NCI-H1092 treated with DMSO at 0.1 percent for 48 hours (cell line): ENCODE measurements around the gene PPP1R14B.
A peak's percentile ranks its signal among the peaks of the same experiment; 100 is the strongest.

Experiments
- DNase-seq: peaks from one replicate; lab custom pipeline; 2025; lab: John Stamatoyannopoulos, UW

Gene PPP1R14B

GRCh38 chr11:64281957-64282770 is 35.4 kb upstream of the PPP1R14B start:
- no peak for DNase-seq

- DNase-seq = no peak
Measured at GRCh38 chr11:64278576-64279190, 31.9 kb upstream of the PPP1R14B start.

- DNase-seq = no peak
Measured at GRCh38 chr11:64276653-64277431, 30.1 kb upstream of the PPP1R14B start.

GRCh38 chr11:64275841-64276240 is 29.1 kb upstream of the PPP1R14B start:
- no peak for DNase-seq

GRCh38 chr11:64275031-64275800 is 28.5 kb upstream of the PPP1R14B start:
- no peak for DNase-seq

- DNase-seq = peak; percentile 100
Measured at GRCh38 chr11:64269540-64270220, 22.9 kb upstream of the PPP1R14B start.

- DNase-seq = no peak
Measured at GRCh38 chr11:64268893-64269539, 22.3 kb upstream of the PPP1R14B start.

GRCh38 chr11:64268025-64268892 is 21.5 kb upstream of the PPP1R14B start:
- DNase-seq = no peak

- DNase-seq = peak; percentile 46
Measured at GRCh38 chr11:64267207-64267945, 20.6 kb upstream of the PPP1R14B start.

- no peak for DNase-seq
Measured at GRCh38 chr11:64266339-64266738, 19.6 kb upstream of the PPP1R14B start.

GRCh38 chr11:64265176-64266160 is 18.7 kb upstream of the PPP1R14B start:
- DNase-seq = no peak

GRCh38 chr11:64264371-64264852 is 17.7 kb upstream of the PPP1R14B start:
- DNase-seq = no peak

GRCh38 chr11:64263947-64264317 is 17.2 kb upstream of the PPP1R14B start:
- no peak for DNase-seq

- no peak for DNase-seq
Measured at GRCh38 chr11:64263021-64263946, 16.5 kb upstream of the PPP1R14B start.

GRCh38 chr11:64262271-64263002 is 15.7 kb upstream of the PPP1R14B start:
- no peak for DNase-seq

GRCh38 chr11:64261556-64262080 is 14.9 kb upstream of the PPP1R14B start:
- DNase-seq = no peak
